Frontal cortex (tissue), 4 donors: ENCODE measurements around the gene KLK5. TPM values are rescaled to one million over a fixed set of nuclear protein-coding genes. Genes with fewer than 3 reads are reported as not detected.

ENCODE experiments used
- DNase-seq, 2 donors: peaks; one replicate each; pipeline ENCODE4 v3.0.0; 2012; ENCODE audit warnings: low spot score in 2 of 2
- FAIRE-seq: peaks from 2 replicates; lab custom pipeline; 2012; peaks lifted over from hg19 to GRCh38; lab: Jason Lieb, UNC
- total RNA-seq: library from RNA; depleted of rRNA; stranded (reverse); fragments of >200 nt; gene quantifications from one replicate; pipeline ENCODE4 v1.2.3, GENCODE V29; 2014
- donor health status: control.
- donor health status: control.
- donor health status: control.

Gene KLK5
- total RNA-seq, 1 donor from 2014 or later = not detected

GRCh38 chr19:50928831-50929230 lies 24.0 kb downstream of the KLK5 start:
- FAIRE-seq (no peak), DNase-seq (no peak)

- no peak for DNase-seq
- FAIRE-seq = no peak
These were observed 26.7 kb downstream of the KLK5 start for GRCh38 chr19:50926144-50926543.

- DNase-seq (no peak), FAIRE-seq (no peak)
These were observed 27.1 kb downstream of the KLK5 start for GRCh38 chr19:50925734-50926133.

GRCh38 chr19:50924586-50924985 lies 28.3 kb downstream of the KLK5 start:
- FAIRE-seq (no peak), DNase-seq (no peak)

GRCh38 chr19:50922317-50922853 lies 30.5 kb downstream of the KLK5 start:
- FAIRE-seq = no peak
- DNase-seq = peak; percentile 36 to 72

GRCh38 chr19:50921426-50922316 lies 31.2 kb downstream of the KLK5 start:
- DNase-seq (no peak), FAIRE-seq (no peak)

- no peak for DNase-seq
- FAIRE-seq = no peak
These were observed 36.8 kb downstream of the KLK5 start for GRCh38 chr19:50916069-50916468.

GRCh38 chr19:50912727-50913716 lies 39.8 kb downstream of the KLK5 start:
- DNase-seq = no peak
- FAIRE-seq = no peak

GRCh38 chr19:50912102-50912599 lies 40.7 kb downstream of the KLK5 start:
- DNase-seq (no peak), FAIRE-seq (no peak)

- FAIRE-seq (no peak), DNase-seq (no peak)
These were observed 41.4 kb downstream of the KLK5 start, which contains the start of gene KLK4 for GRCh38 chr19:50911206-50912101. Gene KLK4 (minus strand): TSS chr19:50911395. CDS start chr19:50910738, 657 bp downstream.

- no peak for FAIRE-seq
- no peak for DNase-seq
These were observed 42.1 kb downstream of the KLK5 start for GRCh38 chr19:50910722-50911121.

- FAIRE-seq = no peak
These were observed 43.4 kb downstream of the KLK5 start for GRCh38 chr19:50909240-50910070.

GRCh38 chr19:50908336-50908735 lies 44.5 kb downstream of the KLK5 start:
- FAIRE-seq (no peak), DNase-seq (no peak)

More at GRCh38 chr19:50909240-50910070, 43.4 kb downstream of the KLK5 start:
- DNase-seq = peak in 1 of 2 donors; percentile 36

GRCh38 chr19:50906217-50906616 lies 46.6 kb downstream of the KLK5 start:
- DNase-seq = no peak
- no peak for FAIRE-seq

- DNase-seq (no peak), FAIRE-seq (no peak)
These were observed 50.2 kb downstream of the KLK5 start for GRCh38 chr19:50902640-50903039.

- DNase-seq (no peak), FAIRE-seq (no peak)
These were observed 53.3 kb downstream of the KLK5 start for GRCh38 chr19:50899569-50899968.

- no peak for DNase-seq
- no peak for FAIRE-seq
These were observed 54.8 kb downstream of the KLK5 start for GRCh38 chr19:50898018-50898417.

GRCh38 chr19:50897612-50898011 lies 55.2 kb downstream of the KLK5 start:
- DNase-seq (no peak), FAIRE-seq (no peak)
